ENCODE measurements around the gene PLS3. TPM values are rescaled to one million over a fixed set of nuclear protein-coding genes. Genes with fewer than 3 reads are reported as not detected.
"Not testable (repeated sequence)": the region's sequence is repeated elsewhere in the genome, so short reads cannot be mapped to it uniquely, and the experiment has no call there.

The PLS3 gene, protein sequence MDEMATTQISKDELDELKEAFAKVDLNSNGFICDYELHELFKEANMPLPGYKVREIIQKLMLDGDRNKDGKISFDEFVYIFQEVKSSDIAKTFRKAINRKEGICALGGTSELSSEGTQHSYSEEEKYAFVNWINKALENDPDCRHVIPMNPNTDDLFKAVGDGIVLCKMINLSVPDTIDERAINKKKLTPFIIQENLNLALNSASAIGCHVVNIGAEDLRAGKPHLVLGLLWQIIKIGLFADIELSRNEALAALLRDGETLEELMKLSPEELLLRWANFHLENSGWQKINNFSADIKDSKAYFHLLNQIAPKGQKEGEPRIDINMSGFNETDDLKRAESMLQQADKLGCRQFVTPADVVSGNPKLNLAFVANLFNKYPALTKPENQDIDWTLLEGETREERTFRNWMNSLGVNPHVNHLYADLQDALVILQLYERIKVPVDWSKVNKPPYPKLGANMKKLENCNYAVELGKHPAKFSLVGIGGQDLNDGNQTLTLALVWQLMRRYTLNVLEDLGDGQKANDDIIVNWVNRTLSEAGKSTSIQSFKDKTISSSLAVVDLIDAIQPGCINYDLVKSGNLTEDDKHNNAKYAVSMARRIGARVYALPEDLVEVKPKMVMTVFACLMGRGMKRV
- polyA plus RNA-seq (ENCODE audit: low read depth in 6 of 6), result under 1 TPM in 1 of 6 donors, not detected in 5; 0.32 TPM

- ATAC-seq (ENCODE audit: low read depth in 2 of 2) (no peak), DNase-seq (no peak)
- peak within 1 kb of the TSS in 6 of 8 donors; percentile 48 to 80 (median 63) for H3K4me3 Mint-ChIP-seq
- H3K27me3 Mint-ChIP-seq, result peaks cover 4 to 52% (median 16%) of the 10 kb centered on the region in 3 donors
- no peaks in the 10 kb centered on the region for H3K36me3 Mint-ChIP-seq
- H3K4me1 Mint-ChIP-seq, result peaks cover 0 to 9% (median 0%) of the 10 kb centered on the region in 3 donors
- peaks cover 0 to 4% (median 0%) of the 10 kb centered on the region in 7 donors for H3K9me3 Mint-ChIP-seq
- no peak within 1 kb of the TSS for H3K27ac Mint-ChIP-seq
These were observed at the start of gene PLS3 for GRCh38 chrX:115560978-115561604. Gene PLS3, plus strand, starts transcription at chrX:115561174. Its CDS starts 49,077 bp downstream, at chrX:115610251.

DNA sequence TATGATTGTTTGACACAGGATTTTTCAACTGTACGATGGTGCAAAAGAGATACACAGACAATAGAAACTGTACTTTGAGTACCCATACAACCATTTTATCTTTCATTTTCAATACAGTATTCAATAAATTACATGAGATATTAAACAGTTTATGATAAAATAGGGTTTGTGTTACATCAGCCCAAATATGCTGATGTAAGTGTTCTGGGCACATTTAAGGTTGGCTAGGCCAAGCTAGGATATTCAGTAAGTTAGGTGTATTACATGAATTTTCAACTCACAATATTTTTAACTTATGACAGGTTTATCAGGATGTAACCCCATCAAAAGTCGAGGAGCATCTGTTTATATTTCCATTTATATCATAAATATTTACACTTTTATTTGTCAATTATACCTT lies 42.9 kb upstream of the PLS3 start:
- H3K4me3 Mint-ChIP-seq, result no peak overlapping the region
- DNase-seq, result no peak
- H3K36me3 Mint-ChIP-seq, result no peaks in the 10 kb centered on the region
- no peak overlapping the region for H3K27ac Mint-ChIP-seq
- ATAC-seq (ENCODE audit: low read depth in 2 of 2), result no peak
- H3K4me1 Mint-ChIP-seq, result no peaks in the 10 kb centered on the region
- H3K9me3 Mint-ChIP-seq, result peaks cover 0 to 7% (median 2%) of the 10 kb centered on the region in 7 donors
- H3K27me3 Mint-ChIP-seq, result peaks cover 0 to 5% (median 0%) of the 10 kb centered on the region in 3 donors

GRCh38 chrX:115521741-115522140 lies 39.2 kb upstream of the PLS3 start:
- no peaks in the 10 kb centered on the region for H3K36me3 Mint-ChIP-seq
- H3K4me1 Mint-ChIP-seq, result no peaks in the 10 kb centered on the region
- no peak overlapping the region for H3K27ac Mint-ChIP-seq

GRCh38 chrX:115522952-115523351 lies 38.0 kb upstream of the PLS3 start:
- Mint-ChIP-seq H3K27me3 (no peaks in the 10 kb centered on the region), H3K9me3 (peaks cover 0 to 2% (median 0%) of the 10 kb centered on the region in 7 donors), H3K27ac (no peak overlapping the region), H3K36me3 (no peaks in the 10 kb centered on the region), H3K4me3 (no peak overlapping the region), H3K4me1 (no peaks in the 10 kb centered on the region)
- DNase-seq (no peak), ATAC-seq (ENCODE audit: low read depth in 2 of 2) (no peak)

More at GRCh38 chrX:115521741-115522140, 39.2 kb upstream of the PLS3 start:
- H3K27me3 Mint-ChIP-seq, result no peaks in the 10 kb centered on the region
- DNase-seq (no peak), ATAC-seq (ENCODE audit: low read depth in 2 of 2) (no peak)
- H3K9me3 Mint-ChIP-seq, result peaks cover 0 to 2% (median 0%) of the 10 kb centered on the region in 7 donors
- H3K4me3 Mint-ChIP-seq, result no peak overlapping the region

GRCh38 chrX:115525486-115525885 lies 35.5 kb upstream of the PLS3 start:
- Mint-ChIP-seq H3K9me3 (peaks cover 0 to 4% (median 0%) of the 10 kb centered on the region in 7 donors), H3K36me3 (no peaks in the 10 kb centered on the region), H3K27me3 (no peaks in the 10 kb centered on the region), H3K4me1 (no peaks in the 10 kb centered on the region), H3K4me3 (no peak overlapping the region), H3K27ac (no peak overlapping the region)
- DNase-seq, result no peak
- ATAC-seq (ENCODE audit: low read depth in 2 of 2), result no peak

DNA sequence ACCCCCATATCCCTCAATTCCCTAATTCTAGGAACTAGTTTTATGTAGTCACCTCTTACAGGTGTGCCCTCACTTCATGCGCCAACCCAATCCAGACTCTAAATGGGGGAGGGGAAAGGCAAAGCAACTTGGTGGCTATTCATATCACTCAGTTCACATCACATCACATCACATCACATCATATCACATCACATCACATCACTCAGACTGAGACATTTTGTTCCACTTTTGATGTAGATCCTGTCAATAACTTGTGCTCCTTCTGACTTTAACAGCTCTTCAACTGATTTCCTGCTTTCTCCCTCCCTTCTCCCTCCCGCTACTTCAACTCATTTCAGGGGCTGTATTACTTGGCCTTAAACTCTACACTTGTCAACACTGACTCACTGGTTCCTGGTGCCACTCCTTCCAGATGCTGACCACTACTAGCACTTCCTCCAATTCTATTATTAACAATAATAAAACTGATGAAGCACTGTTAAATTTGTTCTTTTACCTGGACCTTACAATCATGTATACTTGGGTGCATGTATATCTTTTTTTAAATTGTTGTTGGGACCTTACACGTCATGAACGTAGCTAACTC lies 29.1 kb upstream of the PLS3 start:
- Mint-ChIP-seq H3K36me3 (no peaks in the 10 kb centered on the region), H3K9me3 (peaks cover 0 to 4% (median 2%) of the 10 kb centered on the region in 7 donors), H3K27ac (no peak overlapping the region), H3K4me1 (no peaks in the 10 kb centered on the region), H3K4me3 (no peak overlapping the region), H3K27me3 (peaks cover 0 to 7% (median 5%) of the 10 kb centered on the region in 3 donors)
- DNase-seq (no peak), ATAC-seq (ENCODE audit: low read depth in 2 of 2) (no peak)

GRCh38 chrX:115533485-115533884 lies 27.5 kb upstream of the PLS3 start:
- no peak overlapping the region for H3K27ac Mint-ChIP-seq
- H3K4me1 Mint-ChIP-seq, result no peaks in the 10 kb centered on the region
- H3K36me3 Mint-ChIP-seq, result no peaks in the 10 kb centered on the region
- peaks cover 0 to 7% (median 5%) of the 10 kb centered on the region in 3 donors for H3K27me3 Mint-ChIP-seq
- ATAC-seq (ENCODE audit: low read depth in 2 of 2) (no peak), DNase-seq (no peak)
- no peak overlapping the region for H3K4me3 Mint-ChIP-seq
- H3K9me3 Mint-ChIP-seq, result peaks cover 0 to 8% (median 3%) of the 10 kb centered on the region in 7 donors

DNA sequence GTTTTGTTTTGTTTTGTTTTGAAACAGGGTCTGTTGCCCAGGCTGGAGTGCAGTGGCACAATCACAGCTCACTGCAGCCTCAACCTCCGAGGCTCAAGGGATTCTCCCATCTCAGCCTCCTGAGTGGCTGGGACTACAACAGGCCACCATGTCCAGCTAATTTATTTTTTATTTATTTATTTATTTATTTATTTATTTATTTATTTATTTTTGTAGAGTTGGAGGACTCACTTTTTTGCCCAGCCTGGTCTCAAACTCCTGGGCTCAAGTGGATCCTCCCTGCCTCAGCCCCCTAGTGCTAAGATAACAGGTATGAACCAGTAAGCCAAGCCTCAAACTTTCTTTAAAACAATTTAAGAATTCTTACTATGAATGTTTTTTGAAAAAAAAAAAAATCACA lies 26.6 kb upstream of the PLS3 start:
- ATAC-seq (ENCODE audit: low read depth in 2 of 2) (no peak), DNase-seq (no peak)
- H3K27ac Mint-ChIP-seq, result no peak overlapping the region
- H3K4me1 Mint-ChIP-seq, result no peaks in the 10 kb centered on the region
- H3K27me3 Mint-ChIP-seq, result peaks cover 0 to 7% (median 5%) of the 10 kb centered on the region in 3 donors
- H3K36me3 Mint-ChIP-seq, result no peaks in the 10 kb centered on the region
- H3K9me3 Mint-ChIP-seq, result peaks cover 0 to 8% (median 4%) of the 10 kb centered on the region in 7 donors
- no peak overlapping the region for H3K4me3 Mint-ChIP-seq

GRCh38 chrX:115535421-115535820 lies 25.6 kb upstream of the PLS3 start:
- Mint-ChIP-seq H3K9me3 (peaks cover 0 to 8% (median 3%) of the 10 kb centered on the region in 7 donors), H3K4me1 (no peaks in the 10 kb centered on the region), H3K27me3 (peaks cover 0 to 7% (median 5%) of the 10 kb centered on the region in 3 donors), H3K4me3 (no peak overlapping the region), H3K36me3 (no peaks in the 10 kb centered on the region), H3K27ac (no peak overlapping the region)
- ATAC-seq (ENCODE audit: low read depth in 2 of 2), result no peak
- DNase-seq, result no peak

DNA sequence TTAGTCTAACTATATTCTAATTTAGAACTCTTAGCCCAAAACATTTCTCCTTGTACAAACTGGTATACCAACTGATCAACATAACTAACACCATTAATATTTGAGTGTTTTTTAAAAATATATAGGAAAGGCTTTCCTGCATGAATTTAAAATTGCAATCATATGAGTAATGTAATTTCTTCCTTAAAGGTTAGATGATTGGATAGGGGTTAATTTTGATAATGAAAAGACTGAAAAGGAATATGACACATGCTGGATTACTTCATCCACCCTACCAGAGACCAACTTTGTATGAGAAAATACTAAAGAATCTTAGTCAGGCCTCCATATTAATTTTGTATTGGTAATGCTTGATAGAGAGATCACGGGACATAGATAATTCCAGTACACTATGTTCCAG lies 25.1 kb upstream of the PLS3 start:
- no peak for ATAC-seq (ENCODE audit: low read depth in 2 of 2)
- H3K4me3 Mint-ChIP-seq, result no peak overlapping the region
- H3K9me3 Mint-ChIP-seq, result peaks cover 0 to 8% (median 3%) of the 10 kb centered on the region in 7 donors
- no peak overlapping the region for H3K27ac Mint-ChIP-seq
- peaks cover 0 to 7% (median 2%) of the 10 kb centered on the region in 3 donors for H3K27me3 Mint-ChIP-seq
- H3K4me1 Mint-ChIP-seq, result no peaks in the 10 kb centered on the region
- H3K36me3 Mint-ChIP-seq, result no peaks in the 10 kb centered on the region
- no peak for DNase-seq

DNA sequence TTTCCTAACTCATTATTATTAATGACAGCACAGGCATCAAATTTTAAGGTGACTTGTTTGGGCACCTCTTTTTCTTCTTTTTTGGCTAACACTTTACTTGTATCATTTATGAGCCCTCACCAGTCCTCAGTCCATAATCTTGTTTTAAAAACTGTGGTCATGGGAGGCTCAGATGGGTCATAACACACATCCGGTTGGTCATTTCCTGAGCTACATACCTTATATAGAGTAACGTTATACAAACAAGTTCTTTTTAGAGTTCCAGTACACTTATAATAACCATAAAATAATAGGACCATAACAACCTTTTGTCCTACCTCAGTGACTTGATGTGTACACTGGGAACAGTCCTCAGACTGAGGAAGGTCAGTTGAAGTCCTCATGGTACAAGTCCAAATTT lies 21.1 kb upstream of the PLS3 start:
- no peak overlapping the region for H3K4me3 Mint-ChIP-seq
- no peaks in the 10 kb centered on the region for H3K36me3 Mint-ChIP-seq
- H3K27ac Mint-ChIP-seq, result no peak overlapping the region
- H3K27me3 Mint-ChIP-seq, result peaks cover 0 to 8% (median 0%) of the 10 kb centered on the region in 3 donors
- no peaks in the 10 kb centered on the region for H3K4me1 Mint-ChIP-seq
- ATAC-seq (ENCODE audit: low read depth in 2 of 2) (no peak), DNase-seq (no peak)
- H3K9me3 Mint-ChIP-seq, result peaks cover 0 to 8% (median 3%) of the 10 kb centered on the region in 7 donors

DNA sequence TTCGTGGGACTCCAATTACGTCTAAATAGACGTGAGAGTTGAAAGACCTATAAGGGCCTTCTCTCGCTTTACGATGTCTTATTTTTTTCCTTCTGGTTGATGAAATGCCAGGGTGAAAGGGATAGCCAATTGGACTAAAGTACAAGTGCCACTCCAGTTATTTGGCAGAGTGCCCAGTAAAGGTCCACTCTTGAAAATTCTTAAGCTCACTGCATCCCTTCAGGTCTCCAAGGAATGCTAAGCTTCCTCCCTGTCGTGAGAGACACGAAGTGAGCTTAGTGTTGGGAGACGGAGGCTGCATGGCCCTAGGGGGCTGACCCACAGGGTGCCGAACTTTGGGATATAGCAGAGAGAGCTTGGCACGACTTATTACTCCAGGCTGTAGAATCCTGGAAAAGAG lies 19.9 kb upstream of the PLS3 start:
- H3K4me1 Mint-ChIP-seq; H3K36me3 Mint-ChIP-seq; DNase-seq; H3K9me3 Mint-ChIP-seq; H3K4me3 Mint-ChIP-seq; H3K27ac Mint-ChIP-seq; H3K27me3 Mint-ChIP-seq; ATAC-seq (ENCODE audit: low read depth in 2 of 2): not testable (repeated sequence)

DNA sequence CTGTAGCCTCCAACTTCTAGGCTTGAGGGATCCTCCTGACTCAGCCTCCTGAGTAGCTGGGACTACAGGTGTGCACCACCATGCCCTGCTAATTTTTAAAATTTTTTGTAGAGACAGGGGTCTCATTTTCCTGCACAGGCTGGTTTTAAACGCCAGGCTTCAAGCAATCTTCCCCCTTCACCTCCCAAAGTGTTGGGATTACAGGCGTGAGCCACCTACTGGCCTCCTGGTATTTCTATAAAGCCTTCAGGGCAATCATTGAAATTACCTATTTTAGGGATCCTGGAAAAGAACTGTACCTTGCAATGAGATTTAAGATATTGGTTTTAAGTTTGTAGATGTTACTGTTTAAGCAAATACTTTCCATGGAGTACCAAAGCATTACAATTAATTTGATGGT lies 13.5 kb upstream of the PLS3 start:
- ATAC-seq (ENCODE audit: low read depth in 2 of 2) (no peak), DNase-seq (no peak)
- Mint-ChIP-seq H3K4me3 (no peak overlapping the region), H3K36me3 (no peaks in the 10 kb centered on the region), H3K27ac (no peak overlapping the region), H3K27me3 (peaks cover 0 to 8% (median 0%) of the 10 kb centered on the region in 3 donors), H3K9me3 (no peaks in the 10 kb centered on the region), H3K4me1 (no peaks in the 10 kb centered on the region)
